ENCODE results near the gene ABHD6.
"Not testable (repeated sequence)": the region's sequence is repeated elsewhere in the genome, so short reads cannot be mapped to it uniquely, and the experiment has no call there.

Gene ABHD6

DNA sequence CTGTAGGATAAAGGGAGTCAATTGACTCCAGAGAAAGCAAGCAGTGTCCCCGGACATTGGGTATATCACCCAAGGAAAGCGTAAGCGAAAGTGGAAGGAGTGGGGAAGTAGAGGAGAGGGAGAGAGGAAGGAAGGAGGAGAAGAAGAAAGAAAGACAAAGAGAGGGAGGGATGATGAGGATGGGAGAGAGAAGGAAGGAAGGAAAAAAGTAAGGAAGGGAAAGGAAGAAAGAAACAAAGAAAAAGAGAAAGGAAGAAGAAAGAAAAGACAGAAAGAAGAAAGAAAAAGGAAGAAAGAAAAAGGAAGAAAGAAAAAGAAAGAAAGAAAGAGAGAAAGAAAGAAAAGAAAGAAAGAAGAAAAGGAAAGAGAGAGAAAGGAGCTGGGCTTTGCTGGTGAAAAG lies 27.7 kb upstream of the ABHD6 start:
- DNase-seq (ENCODE audit: low spot score) = no peak

DNA sequence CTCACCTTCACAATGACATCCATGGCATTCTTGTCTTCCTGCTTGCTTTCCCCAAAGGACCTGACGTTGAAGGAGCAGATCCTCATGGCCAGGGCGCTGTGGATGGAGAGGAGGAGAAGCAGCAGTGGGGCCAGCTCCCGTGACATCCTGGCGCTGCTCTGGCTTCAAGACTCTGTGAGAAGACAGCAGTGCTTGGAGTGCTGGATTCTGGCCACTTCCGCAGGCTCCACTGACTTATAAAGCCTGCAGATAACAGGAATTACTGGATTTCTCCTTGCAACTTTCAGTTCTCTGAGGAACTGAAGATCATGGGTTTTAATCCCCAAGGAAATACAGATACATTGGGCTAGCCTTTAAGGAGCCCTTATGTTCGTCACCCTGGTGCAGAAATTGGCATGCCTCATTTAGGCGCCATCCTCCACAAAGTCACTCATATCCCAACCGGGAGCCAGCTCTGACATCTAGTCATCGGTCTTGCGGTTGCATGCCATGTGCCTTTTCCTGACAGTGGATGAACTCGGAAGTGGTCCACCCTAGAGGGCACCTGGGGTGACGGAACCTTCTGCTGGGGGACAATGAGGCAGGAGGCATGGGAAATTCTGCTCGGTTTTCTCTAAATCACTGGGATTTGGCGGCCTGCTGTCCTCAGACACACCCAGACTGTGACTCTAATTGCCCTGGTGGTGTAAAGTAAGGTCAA lies 26.7 kb upstream of the ABHD6 start, which contains the start of gene DNASE1L3:
DNASE1L3 (minus strand) TSS at position 212 of the 700 bp plus-strand sequence; CDS start at position 146, 66 bp downstream.
- DNase-seq (ENCODE audit: low spot score) = no peak

DNA sequence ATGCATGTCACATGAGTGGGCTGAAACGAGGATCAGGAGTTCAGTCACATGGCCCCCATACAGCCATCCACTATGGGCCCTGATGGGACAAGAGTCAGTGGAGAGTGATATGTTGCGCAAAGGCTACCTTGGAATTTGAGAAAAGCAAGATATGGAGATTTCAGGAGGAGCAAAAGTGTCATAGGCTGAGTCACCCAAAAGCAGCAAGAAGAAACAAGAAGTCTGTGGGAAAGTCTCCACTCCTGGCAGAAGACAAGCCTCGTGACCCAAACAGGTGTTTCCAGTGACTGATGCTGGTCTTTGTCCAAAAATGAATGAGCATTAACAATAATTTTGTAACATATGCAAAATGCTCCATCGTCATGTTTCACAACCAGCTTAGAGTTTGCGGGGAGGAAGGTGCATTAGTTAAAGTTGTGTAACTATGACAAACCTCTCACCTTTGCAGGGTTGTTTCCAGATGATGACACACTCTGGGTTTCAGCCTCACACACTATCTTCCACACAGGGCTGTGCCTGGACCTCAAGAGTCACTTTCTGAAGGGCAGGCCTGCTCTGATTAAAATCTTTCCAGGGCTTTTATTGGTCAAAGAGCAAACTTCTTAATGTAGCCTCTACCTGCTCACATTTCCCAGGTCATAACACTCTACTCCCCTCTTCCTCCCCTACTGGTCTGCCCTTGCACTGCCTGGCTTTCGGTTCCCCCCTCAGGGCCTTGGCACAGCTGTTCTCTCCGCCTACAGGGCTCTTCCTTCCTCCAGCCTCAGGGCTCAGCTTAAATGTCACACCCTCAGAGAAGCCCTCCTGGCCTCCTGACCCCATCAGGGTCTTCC lies 22.9 kb upstream of the ABHD6 start:
- no peak for DNase-seq (ENCODE audit: low spot score)

DNA sequence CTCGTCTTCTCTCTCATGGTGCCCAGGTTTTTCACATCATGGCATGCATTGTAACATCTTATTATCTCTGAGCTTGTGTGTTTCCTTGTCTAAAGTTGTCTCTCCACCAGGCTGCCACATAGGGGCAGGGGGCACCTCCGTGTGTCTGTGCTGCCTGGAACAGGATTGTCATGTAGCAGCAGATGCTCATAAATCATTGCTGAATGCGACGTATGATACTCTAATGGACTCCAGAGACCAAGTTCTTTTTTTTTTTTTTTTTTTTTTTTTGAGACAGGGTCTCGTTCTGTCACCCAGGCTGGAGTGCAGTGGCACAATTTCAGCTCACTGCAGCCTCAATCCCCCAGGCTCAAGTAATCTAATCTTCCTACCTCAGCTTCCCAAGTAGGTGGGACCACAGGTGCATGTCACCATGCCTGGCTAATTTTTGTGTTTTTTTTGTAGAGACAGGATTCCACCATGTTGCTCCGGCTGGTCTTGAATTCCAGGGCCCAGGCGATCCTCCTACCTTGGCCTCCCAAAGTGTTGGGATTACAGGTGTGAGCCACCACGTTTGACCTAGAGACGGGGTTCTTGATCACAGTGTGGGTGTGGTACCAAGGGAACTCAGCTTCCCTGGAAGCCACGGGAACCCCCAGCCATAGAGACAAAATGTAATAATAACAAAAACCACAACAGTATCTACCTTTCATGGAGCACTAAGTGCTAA lies 22.1 kb upstream of the ABHD6 start:
- no peak for DNase-seq (ENCODE audit: low spot score)

DNA sequence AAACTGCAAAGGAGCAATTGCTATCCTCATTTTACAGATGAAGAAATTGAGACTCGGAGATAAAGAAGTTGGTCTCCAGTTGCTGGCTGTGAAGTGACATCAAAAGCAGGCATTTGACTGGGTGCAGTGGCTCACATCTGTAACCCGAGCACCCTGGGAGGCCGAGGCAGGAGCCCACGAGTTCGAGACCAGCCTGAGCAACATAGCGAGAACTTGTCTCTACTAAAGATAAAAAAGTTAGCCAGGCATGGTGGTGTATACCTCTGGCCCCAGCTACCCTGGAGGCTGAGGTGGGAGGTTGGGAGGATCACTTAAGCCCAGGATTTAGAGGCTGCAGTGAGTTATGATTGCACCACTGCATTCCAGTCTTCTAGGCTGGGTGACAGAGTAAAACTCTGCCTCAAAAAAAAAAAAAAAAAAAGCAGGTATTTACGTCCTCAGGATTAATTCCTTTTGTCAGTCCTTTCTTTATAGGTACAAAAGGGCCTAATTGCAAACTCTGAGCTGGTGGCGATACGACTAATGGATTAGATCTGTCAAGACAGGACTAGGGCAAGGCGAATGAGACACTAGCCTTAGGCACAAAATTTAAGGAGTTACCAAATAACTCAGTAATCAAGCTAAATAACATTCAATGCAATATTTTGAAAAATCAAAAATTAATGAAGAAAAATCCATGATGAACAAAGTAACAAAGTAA lies 20.9 kb upstream of the ABHD6 start:
- no peak for DNase-seq (ENCODE audit: low spot score)

DNA sequence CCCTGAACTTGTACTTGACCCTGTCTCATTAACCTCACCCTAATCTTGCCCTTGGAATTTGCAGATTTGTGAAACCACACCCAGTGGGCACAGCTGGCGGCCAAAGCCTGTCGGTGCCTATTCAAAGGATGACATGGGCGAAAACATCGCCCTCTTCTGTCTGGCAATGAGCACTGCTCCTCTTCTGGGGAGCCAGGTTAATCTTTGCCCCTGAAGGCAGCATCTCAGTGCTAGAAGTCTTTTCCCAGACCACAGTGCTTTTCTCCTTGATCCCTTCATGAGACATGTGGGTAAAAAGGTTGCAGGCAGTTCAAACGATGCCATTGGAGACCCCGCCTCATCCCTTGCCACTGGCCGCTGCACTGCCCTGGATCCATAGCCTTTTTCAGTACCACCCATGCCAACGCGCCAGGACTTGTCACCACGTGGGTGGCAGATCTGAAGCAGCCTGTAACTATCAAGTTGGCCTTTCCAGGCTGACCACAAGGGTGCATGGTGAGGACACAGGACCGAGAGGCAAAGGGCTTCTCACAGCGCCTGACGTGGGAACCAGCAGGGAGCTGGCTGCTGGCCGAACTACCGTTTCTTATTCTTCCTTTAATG lies 20.3 kb upstream of the ABHD6 start:
- peak; percentile 82 for DNase-seq (ENCODE audit: low spot score)

DNA sequence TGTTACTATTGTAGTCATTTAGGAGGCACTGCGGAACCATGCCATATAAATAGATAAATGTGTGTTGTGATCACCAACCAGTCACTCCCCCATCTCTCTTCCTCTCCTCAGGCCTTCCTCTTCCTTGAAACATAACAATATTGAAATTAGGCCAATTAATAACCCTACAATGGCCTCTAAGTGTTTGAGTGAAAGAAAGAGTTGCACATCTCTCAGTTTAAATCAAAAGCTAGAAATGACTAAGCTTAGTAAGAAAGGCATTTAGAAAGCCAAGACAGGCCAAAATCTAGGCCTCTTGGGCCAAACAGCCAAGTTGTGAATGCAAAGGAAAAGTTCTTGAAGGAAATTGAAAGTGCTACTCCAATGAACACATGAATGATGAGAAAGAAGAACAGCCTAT lies 18.7 kb upstream of the ABHD6 start:
- no peak for DNase-seq (ENCODE audit: low spot score)

DNA sequence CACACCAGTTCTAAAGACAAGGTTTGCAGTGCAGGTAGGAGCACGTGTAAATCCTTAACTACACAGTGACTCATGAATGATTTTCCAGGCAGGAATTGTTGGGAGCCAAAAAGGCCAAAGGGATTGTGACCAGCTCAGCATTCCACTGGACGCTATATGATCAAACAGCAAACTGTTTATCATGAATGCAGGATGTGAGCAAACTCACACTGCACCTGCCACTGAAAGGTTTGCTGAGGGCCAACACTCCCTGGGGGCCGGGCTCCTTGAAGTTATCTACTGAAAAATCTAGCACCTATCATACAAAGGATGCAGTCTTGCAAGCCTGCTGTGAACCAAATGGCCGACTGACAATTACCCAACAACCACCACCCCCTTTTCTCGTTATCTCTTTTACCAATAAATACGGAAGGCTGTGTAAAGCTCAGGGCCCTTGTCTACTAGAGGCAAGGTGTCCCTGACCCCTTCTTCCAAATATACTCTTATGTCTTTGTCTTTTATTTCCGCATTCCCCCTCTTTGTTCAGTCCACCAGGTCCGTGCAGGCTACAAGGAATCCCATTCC lies 15.3 kb upstream of the ABHD6 start:
- DNase-seq (ENCODE audit: low spot score) = no peak

DNA sequence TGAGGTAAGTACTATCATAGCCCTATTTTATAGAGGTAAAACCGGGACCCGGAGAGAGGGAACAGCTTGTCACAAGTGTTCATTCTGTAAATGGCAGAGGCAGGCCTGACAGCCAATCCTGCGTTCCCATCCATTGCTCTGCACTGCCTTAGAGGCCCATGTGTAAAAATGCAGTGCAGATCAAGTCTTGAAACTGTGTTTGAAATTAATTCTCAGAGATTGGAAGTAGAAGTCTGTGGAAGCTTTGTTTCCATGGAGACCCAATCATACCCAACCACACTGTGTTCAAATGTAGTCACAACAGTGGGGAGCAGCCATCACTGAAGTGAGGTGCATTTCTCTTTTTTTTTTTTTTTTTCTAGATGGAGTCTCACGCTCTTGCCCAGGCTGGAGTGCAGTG lies 13.7 kb upstream of the ABHD6 start:
- no peak for DNase-seq (ENCODE audit: low spot score)

DNA sequence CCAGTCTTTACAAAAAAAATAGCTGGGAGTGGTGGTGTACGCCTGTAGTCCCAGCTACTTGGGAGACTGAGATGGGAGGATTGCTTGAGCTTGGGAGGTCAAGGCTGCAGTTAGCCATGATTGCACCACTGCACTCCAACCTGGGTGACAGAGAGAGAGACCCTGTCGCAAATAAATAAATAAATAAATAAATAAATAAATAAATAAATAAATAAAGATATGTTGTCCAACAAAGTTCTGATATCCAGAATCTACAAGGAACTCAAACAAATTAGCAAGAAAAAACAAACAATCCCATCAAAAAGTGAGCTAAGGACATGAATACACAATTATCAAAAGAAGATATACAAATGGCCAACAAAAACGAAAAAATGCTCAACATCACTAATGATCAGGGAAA lies 9.7 kb upstream of the ABHD6 start:
- not testable (repeated sequence) for DNase-seq (ENCODE audit: low spot score)

DNA sequence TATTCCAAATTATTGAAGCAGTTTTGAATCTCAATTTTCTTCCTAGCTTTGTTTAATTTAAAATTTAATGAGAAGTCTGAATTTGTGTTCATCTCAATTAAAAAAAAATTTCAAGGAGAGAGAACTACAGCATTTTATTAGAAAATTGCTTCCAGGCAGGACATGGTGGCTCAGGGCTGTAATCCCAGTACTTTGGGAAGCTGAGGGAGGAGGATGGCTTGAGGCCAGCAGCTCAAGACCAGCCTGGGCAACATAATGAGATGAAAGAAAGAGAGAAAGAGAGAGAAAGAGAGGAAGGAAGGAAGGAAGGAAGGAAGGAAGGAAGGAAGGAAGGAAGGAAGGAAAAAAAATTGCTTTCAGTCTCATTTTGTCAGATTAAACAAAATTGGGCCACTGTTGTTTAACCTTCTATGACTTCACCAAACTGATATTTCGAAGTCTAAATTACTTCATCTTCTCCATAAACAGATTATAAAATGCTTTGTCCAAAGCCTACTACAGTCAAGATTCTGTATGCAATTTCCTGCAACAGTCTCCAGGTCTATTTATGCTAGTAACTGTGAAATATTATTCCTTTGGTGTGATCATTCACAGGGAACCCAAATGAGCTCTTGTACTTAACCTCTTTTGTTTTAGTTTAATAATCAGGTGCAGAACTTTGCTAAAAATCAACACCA lies 6.6 kb upstream of the ABHD6 start:
- no peak for DNase-seq (ENCODE audit: low spot score)

DNA sequence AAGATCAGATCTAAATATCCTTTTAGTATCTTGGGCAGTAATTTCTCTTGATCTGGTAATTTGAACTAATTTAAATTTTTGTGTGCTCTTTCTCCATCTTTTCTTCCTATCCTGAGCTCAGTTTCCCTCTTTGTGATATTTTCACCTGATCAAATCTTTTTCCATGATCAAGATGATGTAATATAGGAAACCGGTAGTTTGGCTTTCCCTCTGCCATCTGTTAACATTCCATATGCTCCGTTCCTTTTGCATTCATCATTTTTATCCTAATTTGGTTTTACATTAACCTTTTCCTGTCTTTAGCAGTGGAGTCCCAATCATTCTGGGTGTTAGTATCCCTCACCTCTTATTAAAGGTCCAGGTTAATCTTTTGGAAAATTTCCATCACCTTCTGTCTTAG lies 5.9 kb upstream of the ABHD6 start:
- no peak for DNase-seq (ENCODE audit: low spot score)

DNA sequence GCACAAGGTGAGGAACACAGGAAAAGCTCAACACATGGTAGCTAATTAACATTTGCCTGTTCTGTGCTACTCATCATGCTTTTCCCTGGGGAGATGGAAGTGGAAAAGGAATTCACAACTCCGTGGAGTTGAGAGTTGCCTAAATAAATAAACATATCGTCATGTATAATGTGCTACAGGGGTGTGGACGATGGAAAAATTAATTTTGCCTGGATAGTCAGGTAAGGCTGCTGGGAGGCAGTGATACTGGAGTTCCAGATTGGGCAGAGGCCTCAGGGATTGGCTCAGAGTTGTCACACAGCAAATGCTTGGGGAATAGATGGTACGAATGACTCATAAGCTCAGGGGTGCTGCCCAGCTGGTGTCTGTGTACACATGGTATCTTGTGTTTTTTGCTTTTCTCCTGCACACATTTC lies 3.1 kb upstream of the ABHD6 start:
- no peak for DNase-seq (ENCODE audit: low spot score)

DNA sequence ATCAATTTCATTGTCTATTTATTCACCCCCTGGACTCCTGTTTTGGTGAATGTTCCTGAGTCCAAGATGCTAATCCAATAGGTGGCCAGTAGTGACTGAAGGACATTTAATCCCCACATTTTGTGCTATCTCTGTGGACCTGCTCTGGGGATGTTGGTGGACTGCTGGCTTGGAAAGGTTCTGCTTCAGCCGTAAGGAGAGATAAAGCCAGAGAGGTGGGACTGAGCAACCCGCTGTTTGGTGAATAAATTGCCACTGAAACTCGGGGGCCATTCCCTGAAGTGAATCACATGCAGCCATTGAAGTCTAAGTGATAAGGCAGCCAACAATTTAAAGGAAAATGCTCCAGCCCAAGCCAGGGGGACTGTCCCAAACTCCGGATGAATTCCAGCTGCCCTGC lies 1.6 kb upstream of the ABHD6 start:
- DNase-seq (ENCODE audit: low spot score) = no peak

DNA sequence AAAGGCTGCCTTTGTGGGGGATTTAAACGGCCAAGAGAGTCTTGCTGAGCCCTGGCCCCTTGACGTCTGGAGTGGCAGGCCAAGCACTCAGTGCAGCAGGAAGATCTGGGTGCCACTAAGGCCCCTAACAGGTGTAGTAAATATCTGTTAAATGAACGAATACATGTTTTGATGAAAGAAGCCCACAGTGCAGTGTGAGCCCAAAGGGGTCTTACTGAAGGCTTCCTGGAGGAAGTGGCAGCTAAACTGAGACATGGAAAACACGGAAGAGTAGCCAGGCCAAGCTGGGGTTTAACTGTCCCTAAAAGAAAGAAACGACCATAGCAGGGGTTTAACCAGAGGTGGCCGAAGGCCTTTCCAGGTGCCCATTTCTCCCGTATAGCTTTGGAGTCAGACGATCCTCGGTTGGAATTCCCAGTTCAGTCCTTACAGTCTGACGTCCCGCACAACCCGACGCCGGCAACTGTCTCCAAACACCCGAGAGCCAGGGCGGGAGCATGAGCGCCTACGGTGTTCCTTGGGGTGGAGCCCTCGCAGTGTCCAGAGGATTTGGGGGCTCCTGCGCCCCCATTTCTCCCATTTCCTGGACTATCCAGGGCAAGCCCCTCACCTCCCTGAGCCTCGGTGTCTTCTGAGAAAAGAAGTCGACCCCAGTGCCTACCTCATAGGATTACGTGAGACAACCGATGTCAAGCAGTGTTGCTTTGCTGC lies 910 bp upstream of the ABHD6 start:
- DNase-seq (ENCODE audit: low spot score) = no peak

DNA sequence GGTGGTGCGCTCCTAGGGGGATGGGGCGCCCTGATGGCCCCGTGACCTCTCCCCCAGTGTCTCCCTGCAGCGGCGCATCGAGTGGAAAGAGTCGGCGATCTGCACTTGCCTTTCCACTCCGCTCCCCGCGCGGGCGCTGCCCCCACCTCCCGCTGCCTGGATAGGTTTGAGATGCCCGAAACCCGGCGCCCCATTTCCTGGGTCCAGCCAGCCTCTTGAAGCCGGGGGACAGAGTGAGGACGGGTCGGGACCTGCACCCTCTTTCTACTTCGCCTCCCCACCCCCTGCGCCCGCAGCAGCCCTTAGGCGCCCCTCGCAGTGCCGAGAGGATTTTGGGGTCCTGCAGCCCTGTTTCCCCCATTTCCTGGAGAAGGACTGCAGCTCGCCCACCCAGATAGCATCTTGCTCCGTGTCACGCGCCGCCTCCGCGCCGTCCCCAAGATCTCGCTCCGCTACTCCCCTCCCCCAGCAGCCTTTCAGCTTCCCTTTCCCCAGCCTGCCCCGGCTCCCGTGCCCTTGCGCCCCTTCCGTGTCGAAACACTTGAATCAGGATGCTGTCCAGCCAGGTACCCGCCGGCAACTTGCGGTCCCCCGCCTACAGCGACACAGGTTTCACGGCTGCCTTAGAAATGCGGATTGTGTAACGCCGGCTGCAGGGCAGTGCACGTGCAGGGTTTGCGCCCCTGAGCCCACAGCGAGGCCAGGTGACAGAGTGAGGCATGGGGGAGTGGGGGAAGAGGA lies 519 bp downstream of the ABHD6 start:
- DNase-seq (ENCODE audit: low spot score) = no peak

DNA sequence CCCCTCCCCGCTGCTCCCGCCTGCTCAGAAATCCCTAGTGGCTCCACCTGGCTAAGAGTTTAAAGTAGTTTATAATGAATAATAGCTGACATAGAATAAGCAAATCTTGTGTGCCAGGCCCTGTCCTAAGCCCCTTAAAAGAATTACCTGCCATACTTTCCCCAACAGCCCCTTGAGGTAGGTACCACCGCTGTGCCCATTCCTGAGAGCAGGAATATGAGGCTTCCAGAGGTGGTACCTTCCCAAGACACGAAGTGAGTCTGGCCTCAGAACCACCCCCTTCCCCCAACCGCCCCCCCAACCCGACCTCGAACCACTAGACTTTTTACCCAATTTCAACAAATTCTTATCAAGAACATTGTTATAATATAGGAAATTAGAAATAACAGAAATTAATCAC lies 1.2 kb downstream of the ABHD6 start:
- DNase-seq (ENCODE audit: low spot score) = no peak

DNA sequence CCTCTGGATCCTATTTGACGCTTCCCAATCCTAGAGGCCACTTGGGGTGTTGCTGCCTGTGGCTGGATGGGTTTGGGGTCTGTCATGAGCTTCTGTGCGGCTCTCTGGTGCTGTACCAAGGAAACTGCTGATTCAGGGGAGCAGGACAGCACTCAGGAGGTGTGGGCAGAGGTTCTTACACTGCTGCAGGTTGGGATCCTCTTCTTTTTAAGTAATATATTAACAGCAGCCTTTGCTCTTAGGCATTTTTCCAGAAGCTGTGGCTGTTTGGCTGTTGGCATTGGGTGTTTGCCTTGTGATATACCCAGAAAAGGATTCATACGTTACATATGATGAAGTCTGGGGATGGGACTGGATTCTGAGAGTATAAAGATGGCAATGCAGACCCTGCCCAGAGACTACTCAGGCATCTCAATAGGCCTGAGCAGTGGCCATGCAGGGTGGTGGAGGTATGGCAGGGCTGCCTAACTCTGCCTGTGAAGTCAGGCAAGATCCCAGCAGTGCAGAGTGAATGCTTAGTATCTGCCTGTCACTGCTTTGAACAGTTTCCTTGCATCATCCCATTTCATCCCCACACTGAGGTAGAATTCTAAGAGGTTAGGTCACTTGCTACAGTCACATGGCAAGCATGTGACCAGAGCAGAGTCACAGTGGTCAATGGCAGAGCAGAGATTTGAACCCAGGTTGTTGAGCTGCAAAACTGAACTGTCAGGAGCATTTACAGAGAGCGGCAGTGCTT lies 3.9 kb downstream of the ABHD6 start:
- DNase-seq (ENCODE audit: low spot score) = no peak

DNA sequence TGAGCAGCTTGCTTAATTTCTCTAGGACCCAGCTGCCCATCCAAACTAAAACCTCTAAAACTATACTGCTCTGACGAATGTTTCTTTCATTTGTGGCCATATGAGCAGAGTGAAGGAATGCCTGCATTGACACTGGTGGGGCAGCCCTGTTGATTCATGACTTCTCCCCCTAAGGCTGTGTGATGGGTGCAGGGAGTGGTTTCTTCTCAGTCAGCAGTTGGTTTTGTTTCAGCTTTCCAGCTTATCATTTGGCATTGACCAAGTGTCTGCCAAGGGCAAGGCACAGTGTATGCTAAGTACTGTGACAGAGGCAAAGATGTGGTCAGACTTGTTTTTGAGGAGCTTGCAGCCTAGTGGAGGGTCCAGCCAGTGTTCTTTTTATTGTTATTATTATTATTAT lies 4.7 kb downstream of the ABHD6 start:
- no peak for DNase-seq (ENCODE audit: low spot score)

All from COLO829 (cell line).